Endothelial cell of hepatic sinusoid (primary cell): ENCODE measurements around the gene TNNT3.

ENCODE experiments used
- in situ Hi-C: cut with HindIII; loops from 2 replicates; pipeline ENCODE4 v1.10.0; 2017; ENCODE audit warnings: low sequenced_read_pairs

The TNNT3 gene

GRCh38 chr11:1947592-1948237 lies 28.2 kb downstream of the TNNT3 start:
- in situ Hi-C loops = no loop called here

GRCh38 chr11:1948389-1948788 lies 28.9 kb downstream of the TNNT3 start:
- in situ Hi-C loops = no loop called here

- in situ Hi-C loops = no loop called here
Observed at GRCh38 chr11:1949302-1949701, 29.8 kb downstream of the TNNT3 start.

- in situ Hi-C loops = no loop called here
Observed at GRCh38 chr11:1949922-1950321, 30.4 kb downstream of the TNNT3 start.

- in situ Hi-C loops = no loop called here
Observed at GRCh38 chr11:1952806-1953482, 33.4 kb downstream of the TNNT3 start.

- in situ Hi-C loops = no loop called here
Observed at GRCh38 chr11:1953489-1954266, 34.2 kb downstream of the TNNT3 start.

- in situ Hi-C loops = no loop called here
Observed at GRCh38 chr11:1958367-1958766, 38.9 kb downstream of the TNNT3 start.

GRCh38 chr11:1959786-1960185 lies 40.3 kb downstream of the TNNT3 start:
- in situ Hi-C loops = no loop called here

GRCh38 chr11:1963864-1964263 lies 44.4 kb downstream of the TNNT3 start:
- in situ Hi-C loops = no loop called here

GRCh38 chr11:1964348-1964747 lies 44.8 kb downstream of the TNNT3 start:
- in situ Hi-C loops = no loop called here

- in situ Hi-C loops = no loop called here
Observed at GRCh38 chr11:1964955-1965354, 45.5 kb downstream of the TNNT3 start.

- in situ Hi-C loops = no loop called here
Observed at GRCh38 chr11:1966531-1966930, 47.0 kb downstream of the TNNT3 start.

- in situ Hi-C loops = no loop called here
Observed at GRCh38 chr11:1967641-1968225, 48.2 kb downstream of the TNNT3 start.

- in situ Hi-C loops = no loop called here
Observed at GRCh38 chr11:1968454-1969002, 49.0 kb downstream of the TNNT3 start.

- in situ Hi-C loops = no loop called here
Observed at GRCh38 chr11:1969035-1969434, 49.5 kb downstream of the TNNT3 start.

- in situ Hi-C loops = no loop called here
Observed at GRCh38 chr11:1969776-1970175, 50.3 kb downstream of the TNNT3 start.

GRCh38 chr11:1970956-1971355 lies 51.5 kb downstream of the TNNT3 start:
- in situ Hi-C loops = no loop called here

GRCh38 chr11:1975185-1975584 lies 55.7 kb downstream of the TNNT3 start:
- in situ Hi-C loops = no loop called here

GRCh38 chr11:1978720-1979473 lies 59.4 kb downstream of the TNNT3 start:
- in situ Hi-C loops = no loop called here

- in situ Hi-C loops = no loop called here
Observed at GRCh38 chr11:1979607-1980006, 60.1 kb downstream of the TNNT3 start.
